SK-N-SH treated with all-trans-retinoic acid at 6 μM for 48 hours (cell line): Measurements from ENCODE around the gene SLC8A3.

Experiments
- ATAC-seq: fragments of 200-7000 bp; cut with Tn5 transposase; 3 replicates; pipeline ENCODE4 v1.9.1; 2020; ENCODE audit warnings: mild to moderate bottlenecking, moderate library complexity
- ARNTL ChIP-seq: fragments of 450-650 bp; formaldehyde crosslinking; IDR thresholded peaks from 2 replicates; pipeline ENCODE4 v1.5.0; 2020; ENCODE audit warnings: low read depth, mild to moderate bottlenecking, moderate library complexity, borderline replicate concordance
- CSDC2 ChIP-seq: fragments of 250-450 bp; sonication (Bioruptor Pico); IDR thresholded peaks from 2 replicates; pipeline ENCODE4 v1.5.0; 2020; ENCODE audit warnings: mild to moderate bottlenecking, moderate library complexity
- CSRNP3 ChIP-seq: fragments of 250-450 bp; sonication (Bioruptor Pico); IDR thresholded peaks from 2 replicates; pipeline ENCODE4 v1.5.1; 2021; ENCODE audit warnings: mild to moderate bottlenecking, moderate library complexity
- ESRRG ChIP-seq: fragments of 250-450 bp; sonication (Bioruptor Pico); IDR thresholded peaks from 2 replicates; pipeline ENCODE4 v1.6.1; 2021; ENCODE audit warnings: mild to moderate bottlenecking
- GLIS3 ChIP-seq: fragments of 250-450 bp; sonication (Bioruptor Pico); IDR thresholded peaks from 2 replicates; pipeline ENCODE4 v1.5.0; 2020; ENCODE audit warnings: mild to moderate bottlenecking, moderate library complexity
- ISL1 ChIP-seq: fragments of 250-450 bp; sonication (Bioruptor Pico); IDR thresholded peaks from 2 replicates; pipeline ENCODE4 v2.1.2; 2022; ENCODE audit warnings: mild to moderate bottlenecking, moderate library complexity
- OSR1 ChIP-seq: fragments of 250-450 bp; sonication (Bioruptor Pico); IDR thresholded peaks from 2 replicates; pipeline ENCODE4 v1.8.0; 2022; ENCODE audit warnings: moderate library complexity, mild to moderate bottlenecking, inconsistent platforms
- PATZ1 ChIP-seq: fragments of 250-450 bp; sonication (Bioruptor Pico); IDR thresholded peaks from 2 replicates; pipeline ENCODE4 v1.8.0; 2020; ENCODE audit warnings: mild to moderate bottlenecking, moderate library complexity, borderline replicate concordance
- POU6F1 ChIP-seq: fragments of 250-450 bp; sonication (Bioruptor Pico); IDR thresholded peaks from 2 replicates; pipeline ENCODE4 v1.8.0; 2021; ENCODE audit warnings: low read depth, mild to moderate bottlenecking, moderate library complexity, borderline replicate concordance
- PPARA ChIP-seq: fragments of 250-450 bp; sonication (Bioruptor Pico); IDR thresholded peaks from 2 replicates; pipeline ENCODE4 v1.5.0; 2020; ENCODE audit warnings: mild to moderate bottlenecking, borderline replicate concordance
- RARB ChIP-seq: fragments of 250-450 bp; sonication (Bioruptor Pico); IDR thresholded peaks from 2 replicates; pipeline ENCODE4 v1.8.0; 2021; ENCODE audit warnings: mild to moderate bottlenecking, moderate library complexity
- SNAI2 ChIP-seq: fragments of 250-450 bp; sonication (Bioruptor Pico); IDR thresholded peaks from 2 replicates; pipeline ENCODE4 v1.5.0; 2020; ENCODE audit warnings: mild to moderate bottlenecking, moderate library complexity
- TCF4 ChIP-seq: fragments of 250-450 bp; sonication (Bioruptor Pico); IDR thresholded peaks from 2 replicates; pipeline ENCODE4 v1.8.0; 2021; ENCODE audit warnings: mild to moderate bottlenecking, moderate library complexity, borderline replicate concordance
- ZC3H10 ChIP-seq: fragments of 250-450 bp; sonication (Bioruptor Pico); IDR thresholded peaks from 2 replicates; pipeline ENCODE4 v1.5.1; 2021; ENCODE audit warnings: mild to moderate bottlenecking, moderate library complexity
- ZFP3 ChIP-seq: fragments of 250-450 bp; sonication (Bioruptor Pico); IDR thresholded peaks from 2 replicates; pipeline ENCODE4 v1.5.0; 2020; ENCODE audit warnings: mild to moderate bottlenecking, moderate library complexity
- ZFP30 ChIP-seq: fragments of 450-650 bp; formaldehyde crosslinking; IDR thresholded peaks from 2 replicates; pipeline ENCODE4 v1.5.0; 2022; ENCODE audit warnings: mild to moderate bottlenecking, moderate library complexity
- ZNF565 ChIP-seq: fragments of 450-650 bp; formaldehyde crosslinking; conservative IDR thresholded peaks from 2 replicates; pipeline ENCODE4 v1.5.0; 2020; ENCODE audit warnings: low read depth, mild to moderate bottlenecking, moderate library complexity
- ZNF8 ChIP-seq: fragments of 450-650 bp; formaldehyde crosslinking; IDR thresholded peaks from 2 replicates; pipeline ENCODE4 v1.5.0; 2020; ENCODE audit warnings: mild to moderate bottlenecking, moderate library complexity
- TF ChIP-seq, protein P1 (sequence below): fragments of 250-450 bp; sonication (Bioruptor Pico); IDR thresholded peaks from 2 replicates; pipeline ENCODE4 v1.5.1; 2020; ENCODE audit warnings: low read depth, mild to moderate bottlenecking, moderate library complexity
- TF ChIP-seq, protein P2 (sequence below): fragments of 250-450 bp; sonication (Bioruptor Pico); IDR thresholded peaks from 2 replicates; pipeline ENCODE4 v1.5.0; 2020; ENCODE audit warnings: mild to moderate bottlenecking, moderate library complexity

The SLC8A3 gene

GRCh38 chr14:70116278-70116677 lies 72.5 kb downstream of the SLC8A3 start:
- TF ChIP-seq SNAI2 (CRISPR knock-in tag) = no peak
- TF ChIP-seq CSDC2 = no peak
- TF ChIP-seq ESRRG (CRISPR knock-in tag) = no peak
- TF ChIP-seq ZFP30 (CRISPR knock-in tag) = no peak
- TF ChIP-seq POU6F1 (CRISPR knock-in tag) = no peak
- TF ChIP-seq, protein P1, sequence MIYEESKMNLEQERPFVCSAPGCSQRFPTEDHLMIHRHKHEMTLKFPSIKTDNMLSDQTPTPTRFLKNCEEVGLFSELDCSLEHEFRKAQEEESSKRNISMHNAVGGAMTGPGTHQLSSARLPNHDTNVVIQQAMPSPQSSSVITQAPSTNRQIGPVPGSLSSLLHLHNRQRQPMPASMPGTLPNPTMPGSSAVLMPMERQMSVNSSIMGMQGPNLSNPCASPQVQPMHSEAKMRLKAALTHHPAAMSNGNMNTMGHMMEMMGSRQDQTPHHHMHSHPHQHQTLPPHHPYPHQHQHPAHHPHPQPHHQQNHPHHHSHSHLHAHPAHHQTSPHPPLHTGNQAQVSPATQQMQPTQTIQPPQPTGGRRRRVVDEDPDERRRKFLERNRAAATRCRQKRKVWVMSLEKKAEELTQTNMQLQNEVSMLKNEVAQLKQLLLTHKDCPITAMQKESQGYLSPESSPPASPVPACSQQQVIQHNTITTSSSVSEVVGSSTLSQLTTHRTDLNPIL (CRISPR knock-in tag) = no peak
- TF ChIP-seq ARNTL (CRISPR knock-in tag) = no peak
- TF ChIP-seq, protein P2, sequence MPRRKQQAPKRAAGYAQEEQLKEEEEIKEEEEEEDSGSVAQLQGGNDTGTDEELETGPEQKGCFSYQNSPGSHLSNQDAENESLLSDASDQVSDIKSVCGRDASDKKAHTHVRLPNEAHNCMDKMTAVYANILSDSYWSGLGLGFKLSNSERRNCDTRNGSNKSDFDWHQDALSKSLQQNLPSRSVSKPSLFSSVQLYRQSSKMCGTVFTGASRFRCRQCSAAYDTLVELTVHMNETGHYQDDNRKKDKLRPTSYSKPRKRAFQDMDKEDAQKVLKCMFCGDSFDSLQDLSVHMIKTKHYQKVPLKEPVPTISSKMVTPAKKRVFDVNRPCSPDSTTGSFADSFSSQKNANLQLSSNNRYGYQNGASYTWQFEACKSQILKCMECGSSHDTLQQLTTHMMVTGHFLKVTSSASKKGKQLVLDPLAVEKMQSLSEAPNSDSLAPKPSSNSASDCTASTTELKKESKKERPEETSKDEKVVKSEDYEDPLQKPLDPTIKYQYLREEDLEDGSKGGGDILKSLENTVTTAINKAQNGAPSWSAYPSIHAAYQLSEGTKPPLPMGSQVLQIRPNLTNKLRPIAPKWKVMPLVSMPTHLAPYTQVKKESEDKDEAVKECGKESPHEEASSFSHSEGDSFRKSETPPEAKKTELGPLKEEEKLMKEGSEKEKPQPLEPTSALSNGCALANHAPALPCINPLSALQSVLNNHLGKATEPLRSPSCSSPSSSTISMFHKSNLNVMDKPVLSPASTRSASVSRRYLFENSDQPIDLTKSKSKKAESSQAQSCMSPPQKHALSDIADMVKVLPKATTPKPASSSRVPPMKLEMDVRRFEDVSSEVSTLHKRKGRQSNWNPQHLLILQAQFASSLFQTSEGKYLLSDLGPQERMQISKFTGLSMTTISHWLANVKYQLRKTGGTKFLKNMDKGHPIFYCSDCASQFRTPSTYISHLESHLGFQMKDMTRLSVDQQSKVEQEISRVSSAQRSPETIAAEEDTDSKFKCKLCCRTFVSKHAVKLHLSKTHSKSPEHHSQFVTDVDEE (CRISPR knock-in tag) = no peak
- no peak for TF ChIP-seq PATZ1 (CRISPR knock-in tag)
- TF ChIP-seq OSR1 (CRISPR knock-in tag) = no peak

GRCh38 chr14:70114621-70115156 lies 74.1 kb downstream of the SLC8A3 start:
- TF ChIP-seq ZNF8 (CRISPR knock-in tag) (no peak), ZC3H10 (CRISPR knock-in tag) (no peak), SNAI2 (CRISPR knock-in tag) (no peak), ISL1 (CRISPR knock-in tag) (no peak), PPARA (CRISPR knock-in tag) (no peak), POU6F1 (CRISPR knock-in tag) (no peak), GLIS3 (CRISPR knock-in tag) (no peak), ESRRG (CRISPR knock-in tag) (no peak), TCF4 (CRISPR knock-in tag) (no peak), ZNF565 (no peak), RARB (CRISPR knock-in tag) (no peak), CSDC2 (no peak), CSRNP3 (CRISPR knock-in tag) (no peak), OSR1 (CRISPR knock-in tag) (no peak), ZFP3 (CRISPR knock-in tag) (no peak)
- TF ChIP-seq, protein P1 (CRISPR knock-in tag) = no peak
- ATAC-seq = no peak

More at GRCh38 chr14:70116278-70116677, 72.5 kb downstream of the SLC8A3 start:
- ATAC-seq = no peak
